ENCODE data around the gene MORN2. TPM values are rescaled to one million over a fixed set of nuclear protein-coding genes. Genes with fewer than 3 reads are reported as not detected.
A peak's percentile ranks its signal among the peaks of the same experiment; 100 is the strongest.

Gene MORN2
- total and polyA plus RNA-seq, 2 of the 13 experiments (the other 11 are each of a cell fraction or from before 2014, with no cell fraction given) = 7.0 to 28.0 TPM

- TF ChIP-seq ZNF530 (CRISPR knock-in tag; IDR thresholded peaks at IDR 0.05; ENCODE audit: low read depth) (no peak), SAP130 (CRISPR knock-in tag; IDR thresholded peaks at IDR 0.05; ENCODE audit: low read depth) (peak; percentile 99), PBX3 (CRISPR knock-in tag; IDR thresholded peaks at IDR 0.05; ENCODE audit: borderline replicate concordance) (no peak), NRL (CRISPR knock-in tag; IDR thresholded peaks at IDR 0.05; ENCODE audit: borderline replicate concordance) (peak; percentile 95), RBM22 (optimal IDR thresholded peaks at IDR 0.05; ENCODE audit: low read length) (peak; percentile 89), GLI4 (CRISPR knock-in tag; IDR thresholded peaks at IDR 0.05; ENCODE audit: borderline replicate concordance) (peak; percentile 64; the same call in 1 of the 2 replicates), AGO1 (IDR thresholded peaks at IDR 0.05; ENCODE audit: low read depth, low read length, poor library complexity, severe bottlenecking) (peak; percentile 66), REXO4 (CRISPR knock-in tag; IDR thresholded peaks at IDR 0.05; ENCODE audit: borderline replicate concordance) (0 out of 2 replicates have a peak, but pooled peaks have one; percentile 29), FOXK2 (IDR thresholded peaks at IDR 0.05) (peak; percentile 94), FUBP1 (CRISPR knock-in tag; IDR thresholded peaks at IDR 0.05; ENCODE audit: borderline replicate concordance) (no peak), ATF7-NPFF (CRISPR knock-in tag; IDR thresholded peaks at IDR 0.05; ENCODE audit: low read depth) (peak; percentile 82; the same call in 1 of the 2 replicates), ZFYVE20 (CRISPR knock-in tag; IDR thresholded peaks at IDR 0.05; ENCODE audit: borderline replicate concordance, low read depth) (peak; percentile 93), ZNF224 (CRISPR knock-in tag; IDR thresholded peaks at IDR 0.05) (peak; percentile 92; the same call in 1 of the 2 replicates), ZNF766 (CRISPR knock-in tag; IDR thresholded peaks at IDR 0.05; ENCODE audit: borderline replicate concordance) (peak; percentile 54; the same call in 1 of the 2 replicates), ATF6 (CRISPR knock-in tag; conservative IDR thresholded peaks at IDR 0.05) (0 out of 2 replicates have a peak, but pooled peaks have one; percentile 49), ZNF704 (CRISPR knock-in tag; IDR thresholded peaks at IDR 0.05; ENCODE audit: borderline replicate concordance) (0 out of 2 replicates have a peak, but pooled peaks have one; percentile 74), ZFP62 (CRISPR knock-in tag; IDR thresholded peaks at IDR 0.05) (no peak), ZXDC (CRISPR knock-in tag; IDR thresholded peaks at IDR 0.05) (no peak), RFX3 (CRISPR knock-in tag; IDR thresholded peaks at IDR 0.05) (peak; percentile 96)
Measured at GRCh38 chr2:38875576-38876367, at the start of gene MORN2, which contains the start of gene DHX57 (continued).
